ENCODE data around the gene CDK10.

Gene CDK10
- long read RNA-seq, transcript CDK10-204 (11 exons, 2,532 nt) = minor isoform, 6 of 154 reads
- long read RNA-seq, transcript CDK10-212 (12 exons, 1,376 nt) = major isoform, 11 of 154 reads
- long read RNA-seq, transcript CDK10-202 (13 exons, 1,798 nt) = minor isoform, 8 of 154 reads
- long read RNA-seq, partial matches to known transcripts = 6 of 154 reads
- long read RNA-seq, other reads (novel, unspliced or antisense) = 123 of 154 reads

- Histone ChIP-seq H3K4me3 (replicated peaks; ENCODE audit: insufficient read depth, low read length) (peak within 1 kb of the TSS; percentile 66), H3K27me3 (ENCODE audit: insufficient read depth, poor library complexity, severe bottlenecking) (no peaks in the 10 kb centered on the region), H3K27ac (replicated peaks) (peak within 1 kb of the TSS; percentile 80)
- DNase-seq (ENCODE audit: low read depth in 1 of 2, low spot score in 1 of 2) = peak; percentile 48 to 73
- TF ChIP-seq, protein P1, sequence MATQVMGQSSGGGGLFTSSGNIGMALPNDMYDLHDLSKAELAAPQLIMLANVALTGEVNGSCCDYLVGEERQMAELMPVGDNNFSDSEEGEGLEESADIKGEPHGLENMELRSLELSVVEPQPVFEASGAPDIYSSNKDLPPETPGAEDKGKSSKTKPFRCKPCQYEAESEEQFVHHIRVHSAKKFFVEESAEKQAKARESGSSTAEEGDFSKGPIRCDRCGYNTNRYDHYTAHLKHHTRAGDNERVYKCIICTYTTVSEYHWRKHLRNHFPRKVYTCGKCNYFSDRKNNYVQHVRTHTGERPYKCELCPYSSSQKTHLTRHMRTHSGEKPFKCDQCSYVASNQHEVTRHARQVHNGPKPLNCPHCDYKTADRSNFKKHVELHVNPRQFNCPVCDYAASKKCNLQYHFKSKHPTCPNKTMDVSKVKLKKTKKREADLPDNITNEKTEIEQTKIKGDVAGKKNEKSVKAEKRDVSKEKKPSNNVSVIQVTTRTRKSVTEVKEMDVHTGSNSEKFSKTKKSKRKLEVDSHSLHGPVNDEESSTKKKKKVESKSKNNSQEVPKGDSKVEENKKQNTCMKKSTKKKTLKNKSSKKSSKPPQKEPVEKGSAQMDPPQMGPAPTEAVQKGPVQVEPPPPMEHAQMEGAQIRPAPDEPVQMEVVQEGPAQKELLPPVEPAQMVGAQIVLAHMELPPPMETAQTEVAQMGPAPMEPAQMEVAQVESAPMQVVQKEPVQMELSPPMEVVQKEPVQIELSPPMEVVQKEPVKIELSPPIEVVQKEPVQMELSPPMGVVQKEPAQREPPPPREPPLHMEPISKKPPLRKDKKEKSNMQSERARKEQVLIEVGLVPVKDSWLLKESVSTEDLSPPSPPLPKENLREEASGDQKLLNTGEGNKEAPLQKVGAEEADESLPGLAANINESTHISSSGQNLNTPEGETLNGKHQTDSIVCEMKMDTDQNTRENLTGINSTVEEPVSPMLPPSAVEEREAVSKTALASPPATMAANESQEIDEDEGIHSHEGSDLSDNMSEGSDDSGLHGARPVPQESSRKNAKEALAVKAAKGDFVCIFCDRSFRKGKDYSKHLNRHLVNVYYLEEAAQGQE (IDR thresholded peaks at IDR 0.05; ENCODE audit: insufficient replicate concordance, low read depth) = no peak
- TF ChIP-seq SPI1 (IDR thresholded peaks at IDR 0.05; ENCODE audit: borderline replicate concordance, low read depth) = no peak
- no peak for TF ChIP-seq GABPA (IDR thresholded peaks at IDR 0.05; ENCODE audit: low read depth)
- peak; percentile 42; the same call in 1 of the 2 replicates for TF ChIP-seq POLR2AphosphoS5 (IDR thresholded peaks at IDR 0.05; ENCODE audit: low read depth)
- TF ChIP-seq, protein P2, sequence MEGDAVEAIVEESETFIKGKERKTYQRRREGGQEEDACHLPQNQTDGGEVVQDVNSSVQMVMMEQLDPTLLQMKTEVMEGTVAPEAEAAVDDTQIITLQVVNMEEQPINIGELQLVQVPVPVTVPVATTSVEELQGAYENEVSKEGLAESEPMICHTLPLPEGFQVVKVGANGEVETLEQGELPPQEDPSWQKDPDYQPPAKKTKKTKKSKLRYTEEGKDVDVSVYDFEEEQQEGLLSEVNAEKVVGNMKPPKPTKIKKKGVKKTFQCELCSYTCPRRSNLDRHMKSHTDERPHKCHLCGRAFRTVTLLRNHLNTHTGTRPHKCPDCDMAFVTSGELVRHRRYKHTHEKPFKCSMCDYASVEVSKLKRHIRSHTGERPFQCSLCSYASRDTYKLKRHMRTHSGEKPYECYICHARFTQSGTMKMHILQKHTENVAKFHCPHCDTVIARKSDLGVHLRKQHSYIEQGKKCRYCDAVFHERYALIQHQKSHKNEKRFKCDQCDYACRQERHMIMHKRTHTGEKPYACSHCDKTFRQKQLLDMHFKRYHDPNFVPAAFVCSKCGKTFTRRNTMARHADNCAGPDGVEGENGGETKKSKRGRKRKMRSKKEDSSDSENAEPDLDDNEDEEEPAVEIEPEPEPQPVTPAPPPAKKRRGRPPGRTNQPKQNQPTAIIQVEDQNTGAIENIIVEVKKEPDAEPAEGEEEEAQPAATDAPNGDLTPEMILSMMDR (IDR thresholded peaks at IDR 0.05; ENCODE audit: insufficient read depth, low read length) = no peak
These were observed at the start of gene CDK10 for GRCh38 chr16:89686520-89687091. CDK10 (plus strand) TSS chr16:89686689; CDS start chr16:89686711, 22 bp downstream.

DNA sequence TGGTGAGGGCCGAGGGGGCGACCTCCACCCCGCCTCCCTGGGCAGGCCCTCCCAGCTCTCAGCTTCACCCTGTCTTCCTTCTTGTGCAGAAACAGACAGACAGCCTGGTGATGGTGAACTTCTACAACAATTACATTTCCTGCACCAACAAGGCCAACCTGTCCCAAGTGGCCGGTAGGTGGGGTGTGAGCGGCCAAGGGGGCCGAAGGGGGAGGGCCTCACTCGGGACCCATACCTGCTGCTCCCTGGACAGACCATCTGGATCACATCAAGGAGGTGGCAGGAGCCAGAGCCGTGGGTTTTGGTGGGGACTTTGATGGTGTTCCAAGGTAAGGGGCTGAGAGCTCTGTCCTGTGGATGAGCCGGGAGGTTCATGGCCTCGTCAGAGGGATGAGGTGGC lies 49.1 kb upstream of the CDK10 start:
- TF ChIP-seq, protein P1 (IDR thresholded peaks at IDR 0.05; ENCODE audit: insufficient replicate concordance, low read depth) = no peak
- TF ChIP-seq GABPA (IDR thresholded peaks at IDR 0.05; ENCODE audit: low read depth) = no peak
- no peak overlapping the region for H3K4me3 ChIP-seq (replicated peaks; ENCODE audit: insufficient read depth, low read length)
- no peaks in the 10 kb centered on the region for H3K27me3 ChIP-seq (ENCODE audit: insufficient read depth, poor library complexity, severe bottlenecking)
- no peak for DNase-seq (ENCODE audit: low read depth in 1 of 2, low spot score in 1 of 2)
- H3K27ac ChIP-seq (replicated peaks) = no peak overlapping the region

GRCh38 chr16:89638455-89638854 lies 48.0 kb upstream of the CDK10 start:
- no peak for DNase-seq (ENCODE audit: low read depth in 1 of 2, low spot score in 1 of 2)
- TF ChIP-seq, protein P1 (IDR thresholded peaks at IDR 0.05; ENCODE audit: insufficient replicate concordance, low read depth) = no peak
- TF ChIP-seq GABPA (IDR thresholded peaks at IDR 0.05; ENCODE audit: low read depth) (no peak), POLR2AphosphoS5 (IDR thresholded peaks at IDR 0.05; ENCODE audit: low read depth) (no peak), SPI1 (IDR thresholded peaks at IDR 0.05; ENCODE audit: borderline replicate concordance, low read depth) (no peak)
- TF ChIP-seq, protein P2 (IDR thresholded peaks at IDR 0.05; ENCODE audit: insufficient read depth, low read length) = no peak
- Histone ChIP-seq H3K27ac (replicated peaks) (no peak overlapping the region), H3K27me3 (ENCODE audit: insufficient read depth, poor library complexity, severe bottlenecking) (no peaks in the 10 kb centered on the region), H3K4me3 (replicated peaks; ENCODE audit: insufficient read depth, low read length) (no peak overlapping the region)
